ENCODE results near the gene LRP4. TPM values are rescaled to one million over a fixed set of nuclear protein-coding genes. Genes with fewer than 3 reads are reported as not detected.

The LRP4 gene
- total RNA-seq, 2 donors from 2014 or later, result 22.5 to 29.6 TPM

DNA sequence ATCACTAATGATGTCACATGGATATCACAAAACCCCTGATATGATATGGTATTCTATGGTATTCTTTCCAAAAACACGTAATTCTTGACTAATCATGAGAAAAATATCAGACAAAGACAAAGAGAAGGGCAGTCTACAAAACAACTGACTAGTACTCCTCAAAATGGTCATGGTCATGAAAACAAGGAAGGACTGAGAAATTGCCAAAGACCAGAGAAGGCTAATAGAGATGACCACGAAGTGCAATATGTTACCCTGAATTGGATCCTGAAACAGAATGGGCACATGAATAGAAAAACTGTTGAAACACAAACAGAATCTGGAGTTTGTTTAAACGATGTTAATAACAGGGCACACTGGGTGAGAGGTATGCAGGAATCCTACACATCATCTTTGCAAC is 82.5 kb downstream of the LRP4 start:
- Histone ChIP-seq H3K4me3 (no peak overlapping the region), H3K36me3 (no peaks in the 10 kb centered on the region), H3K9me3 (no peaks in the 10 kb centered on the region), H3K27ac (no peak overlapping the region), H3K4me1 (peaks cover 0 to 4% of the 10 kb centered on the region in 2 donors), H3K27me3 (no peaks in the 10 kb centered on the region)
- DNase-seq (ENCODE audit: low spot score), result no peak
- TF ChIP-seq, protein P1, sequence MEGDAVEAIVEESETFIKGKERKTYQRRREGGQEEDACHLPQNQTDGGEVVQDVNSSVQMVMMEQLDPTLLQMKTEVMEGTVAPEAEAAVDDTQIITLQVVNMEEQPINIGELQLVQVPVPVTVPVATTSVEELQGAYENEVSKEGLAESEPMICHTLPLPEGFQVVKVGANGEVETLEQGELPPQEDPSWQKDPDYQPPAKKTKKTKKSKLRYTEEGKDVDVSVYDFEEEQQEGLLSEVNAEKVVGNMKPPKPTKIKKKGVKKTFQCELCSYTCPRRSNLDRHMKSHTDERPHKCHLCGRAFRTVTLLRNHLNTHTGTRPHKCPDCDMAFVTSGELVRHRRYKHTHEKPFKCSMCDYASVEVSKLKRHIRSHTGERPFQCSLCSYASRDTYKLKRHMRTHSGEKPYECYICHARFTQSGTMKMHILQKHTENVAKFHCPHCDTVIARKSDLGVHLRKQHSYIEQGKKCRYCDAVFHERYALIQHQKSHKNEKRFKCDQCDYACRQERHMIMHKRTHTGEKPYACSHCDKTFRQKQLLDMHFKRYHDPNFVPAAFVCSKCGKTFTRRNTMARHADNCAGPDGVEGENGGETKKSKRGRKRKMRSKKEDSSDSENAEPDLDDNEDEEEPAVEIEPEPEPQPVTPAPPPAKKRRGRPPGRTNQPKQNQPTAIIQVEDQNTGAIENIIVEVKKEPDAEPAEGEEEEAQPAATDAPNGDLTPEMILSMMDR (IDR thresholded peaks at IDR 0.05), result no peak

GRCh38 chr11:46834821-46835220 is 83.5 kb downstream of the LRP4 start:
- Histone ChIP-seq H3K27ac (no peak overlapping the region), H3K27me3 (no peaks in the 10 kb centered on the region), H3K4me3 (no peak overlapping the region), H3K9me3 (no peaks in the 10 kb centered on the region), H3K36me3 (no peaks in the 10 kb centered on the region), H3K4me1 (no peaks in the 10 kb centered on the region)
- DNase-seq (ENCODE audit: low spot score), result no peak
- TF ChIP-seq, protein P1 (IDR thresholded peaks at IDR 0.05), result no peak

DNA sequence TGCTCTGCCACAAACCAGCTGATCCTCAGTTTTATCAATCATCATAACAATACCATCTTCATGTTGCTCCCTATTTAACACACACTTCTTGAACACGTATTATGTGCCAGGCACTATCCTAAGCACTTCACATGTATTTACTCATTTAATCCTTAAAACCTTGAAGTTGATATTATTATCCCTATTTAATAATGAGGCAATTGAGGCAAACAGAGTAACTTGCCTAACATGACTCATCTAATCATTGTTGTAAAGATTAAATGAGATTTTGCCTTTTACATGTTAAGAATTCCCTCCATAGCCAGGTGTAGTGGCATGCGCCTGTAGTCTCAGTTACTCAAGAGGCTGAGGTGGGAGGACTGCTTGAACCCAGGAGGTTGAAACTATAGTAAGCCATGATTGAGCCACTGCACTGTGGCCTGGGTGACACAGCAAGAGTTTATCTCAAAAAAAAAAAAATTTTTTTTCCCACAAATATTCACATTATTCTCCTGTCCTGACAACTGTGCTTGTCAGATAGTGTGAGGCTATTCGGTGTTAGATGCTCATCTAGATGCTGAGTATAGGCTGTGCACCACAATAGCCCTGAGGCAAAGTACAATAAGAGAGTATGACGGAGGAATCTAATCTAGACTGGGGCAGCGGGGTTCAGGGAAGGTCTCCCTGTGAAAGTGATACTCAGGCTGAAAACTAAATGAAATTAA is 85.7 kb downstream of the LRP4 start:
- no peaks in the 10 kb centered on the region for H3K27me3 ChIP-seq
- DNase-seq (ENCODE audit: low spot score), result no peak
- TF ChIP-seq, protein P1 (IDR thresholded peaks at IDR 0.05), result no peak
- H3K4me1 ChIP-seq, result peaks cover 0 to 7% of the 10 kb centered on the region in 2 donors
- H3K36me3 ChIP-seq, result no peaks in the 10 kb centered on the region
- H3K9me3 ChIP-seq, result no peaks in the 10 kb centered on the region
- no peak overlapping the region for H3K27ac ChIP-seq
- no peak overlapping the region for H3K4me3 ChIP-seq

DNA sequence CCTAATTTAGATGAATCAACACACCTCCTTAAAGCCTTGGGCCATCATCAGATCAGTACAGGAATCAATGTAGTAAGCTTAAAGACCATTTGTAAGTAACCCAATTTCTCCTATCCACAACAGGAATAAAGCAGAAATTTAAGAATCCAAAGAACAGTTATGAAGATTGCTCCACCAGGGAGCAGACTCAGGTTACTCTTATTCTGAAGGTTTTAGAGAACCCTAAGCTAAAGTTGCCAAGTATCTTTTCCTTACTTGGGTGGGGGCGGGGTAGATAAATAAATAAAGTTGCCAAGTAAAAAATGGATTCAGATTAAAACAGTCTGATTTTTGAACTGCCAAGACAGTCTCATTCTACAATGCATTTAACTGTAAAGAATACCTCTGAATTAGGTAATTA is 90.4 kb downstream of the LRP4 start:
- TF ChIP-seq, protein P1 (IDR thresholded peaks at IDR 0.05), result no peak
- Histone ChIP-seq H3K27me3 (no peaks in the 10 kb centered on the region), H3K36me3 (no peaks in the 10 kb centered on the region), H3K27ac (no peak overlapping the region), H3K4me3 (no peak overlapping the region), H3K4me1 (peaks cover 0 to 32% of the 10 kb centered on the region in 2 donors), H3K9me3 (no peaks in the 10 kb centered on the region)
- no peak for DNase-seq (ENCODE audit: low spot score)

- no peaks in the 10 kb centered on the region for H3K36me3 ChIP-seq
- H3K27me3 ChIP-seq, result no peaks in the 10 kb centered on the region
- H3K9me3 ChIP-seq, result no peaks in the 10 kb centered on the region
- peak; percentile 73 for DNase-seq (ENCODE audit: low spot score)
- H3K4me3 ChIP-seq, result peak overlapping the region; percentile 65 to 70
- TF ChIP-seq, protein P1 (IDR thresholded peaks at IDR 0.05), result peak in 1 of 2 donors; percentile 45
- H3K4me1 ChIP-seq, result peaks cover 0 to 32% of the 10 kb centered on the region in 2 donors
- peak overlapping the region; percentile 84 to 88 for H3K27ac ChIP-seq
Observed at GRCh38 chr11:46826310-46827044, 91.9 kb downstream of the LRP4 start.

Data from right atrium auricular region (tissue), 2 donors.